GM12878 (cell line): Measurements from ENCODE around the gene UGGT2. TPM values are rescaled to one million over a fixed set of nuclear protein-coding genes. Genes with fewer than 3 reads are reported as not detected.

Source experiments
- ATAC-seq: fragments of 200-7000 bp; cut with Tn5 transposase; 3 replicates; pipeline ENCODE4 v1.9.1; 2020; ENCODE audit warnings: mild to moderate bottlenecking, moderate library complexity
- BruUV-seq: library from RNA; stranded (reverse); fragments of 400-500 nt; replicated peaks from 2 replicates; lab custom pipeline; 2021; lab: Mats Ljungman, UMichigan
- CTCF ChIA-PET: fragments of 300-600 bp; sonication (Branson Sonifier 250); formaldehyde crosslinking; extraction: SDS; loops from one replicate; lab custom pipeline; 2021; ENCODE audit warnings: inconsistent platforms; lab: Yijun Ruan, JAX
- POLR2A ChIA-PET: fragments of 350-600 bp; formaldehyde crosslinking; extraction: SDS; loops from one replicate; lab custom pipeline; 2021; ENCODE audit warnings: inconsistent platforms; lab: Charles Lee
- RAD21 ChIA-PET: fragments of 300-600 bp; sonication (Branson Sonifier 250); formaldehyde crosslinking; loops from one replicate; lab custom pipeline; 2023; ENCODE audit warnings: antibody characterized with exemption; ENCODE audit not compliant: unreplicated experiment; lab: Charles Lee
- SMC1A ChIA-PET: fragments of 300-600 bp; sonication (Branson Sonifier 250); formaldehyde crosslinking; loops from one replicate; lab custom pipeline; 2023; ENCODE audit not compliant: unreplicated experiment, uncharacterized antibody; lab: Charles Lee
- DNase-seq: peaks from one replicate; pipeline ENCODE4 v3.0.0-alpha.2; 2011; ENCODE audit warnings: low read depth, low spot score
- FAIRE-seq: peaks from 3 replicates; lab custom pipeline; 2011; peaks lifted over from hg19 to GRCh38; lab: Jason Lieb, UNC
- H2AFZ ChIP-seq: 2 replicates; pipeline ENCODE4 v1.6.0; 2011; ENCODE audit warnings: low read depth, low read length, control low read depth; ENCODE audit not compliant: control insufficient read depth
- H3K27ac ChIP-seq: 2 replicates; pipeline ENCODE4 v1.5.1; 2011; ENCODE audit warnings: control low read depth; ENCODE audit not compliant: control insufficient read depth, insufficient read depth
- H3K27me3 ChIP-seq, 2 experiments: replicated peaks in 1 of 2; 2 replicates each; pipeline versions ENCODE4 v1.6.0 to v1.6.1; 2011; ENCODE audit warnings: low read length in 1 of 2; ENCODE audit not compliant: control insufficient read depth in 2 of 2, insufficient read depth in 2 of 2
- H3K36me3 ChIP-seq, 2 experiments: 2 replicates each; pipeline ENCODE4 v1.5.1; 2011; ENCODE audit warnings: low read length in 1 of 2; ENCODE audit not compliant: control insufficient read depth in 2 of 2, insufficient read depth in 2 of 2
- H3K4me1 ChIP-seq: 2 replicates; pipeline ENCODE4 v1.6.1; 2011; ENCODE audit warnings: mild to moderate bottlenecking, low read length, moderate library complexity, mixed read lengths; ENCODE audit not compliant: control insufficient read depth, insufficient read depth
- H3K4me2 ChIP-seq: 2 replicates; pipeline ENCODE4 v1.6.0; 2011; ENCODE audit warnings: control low read depth; ENCODE audit not compliant: control insufficient read depth, insufficient read depth
- H3K4me3 ChIP-seq: fragments of 200-600 bp; sonication (generic); 2 replicates; pipeline ENCODE4 v1.5.1; 2016
- H3K79me2 ChIP-seq: 2 replicates; pipeline ENCODE4 v1.6.0; 2011; ENCODE audit warnings: low read length; ENCODE audit not compliant: control insufficient read depth, insufficient read depth
- H3K9ac ChIP-seq: 2 replicates; pipeline ENCODE4 v1.8.0; 2011; ENCODE audit warnings: low read length, control low read depth, mixed read lengths; ENCODE audit not compliant: control insufficient read depth, insufficient read depth
- H3K9me3 ChIP-seq: replicated peaks from 3 replicates; pipeline ENCODE4 v1.5.1; 2011; ENCODE audit warnings: mild to moderate bottlenecking, low read length; ENCODE audit not compliant: control insufficient read depth, insufficient read depth
- H4K20me1 ChIP-seq: 2 replicates; pipeline ENCODE4 v1.6.0; 2011; ENCODE audit not compliant: control insufficient read depth, insufficient read depth
- ASH2L ChIP-seq: fragments of 300-600, 200-600 bp; sonication (generic); IDR thresholded peaks from 2 replicates; pipeline ENCODE4 v1.6.1; 2017; ENCODE audit warnings: low read depth, mild to moderate bottlenecking, borderline replicate concordance
- CEBPZ ChIP-seq: fragments of 150-350 bp; IDR thresholded peaks from 2 replicates; pipeline ENCODE4 v1.6.1; 2016; ENCODE audit warnings: low read depth, low read length
- JUNB ChIP-seq: IDR thresholded peaks from 2 replicates; pipeline ENCODE4 v1.6.1; 2016; ENCODE audit warnings: antibody characterized with exemption, mild to moderate bottlenecking
- KLF5 ChIP-seq: fragments of 450-650 bp; IDR thresholded peaks from 2 replicates; pipeline ENCODE4 v1.6.1; 2014; ENCODE audit warnings: mild to moderate bottlenecking; ENCODE audit not compliant: partially characterized antibody
- NFYB ChIP-seq: IDR thresholded peaks from 2 replicates; pipeline ENCODE4 v1.6.1; 2011; ENCODE audit warnings: low read depth, mild to moderate bottlenecking, low read length, improper control_type of control experiment, moderate library complexity; ENCODE audit not compliant: insufficient read depth
- NR2C1 ChIP-seq: fragments of 450-650 bp; IDR thresholded peaks from 2 replicates; pipeline ENCODE4 v1.6.1; 2017; ENCODE audit warnings: antibody characterized with exemption, mild to moderate bottlenecking, moderate library complexity
- RB1 ChIP-seq: fragments of 450-650 bp; formaldehyde crosslinking; IDR thresholded peaks from 2 replicates; pipeline ENCODE4 v1.6.1; 2017; ENCODE audit warnings: mild to moderate bottlenecking, borderline replicate concordance
- YBX1 ChIP-seq: fragments of 450-650 bp; IDR thresholded peaks from 2 replicates; pipeline ENCODE4 v1.6.1; 2016; ENCODE audit warnings: antibody characterized with exemption
- ZNF687 ChIP-seq: fragments of 450-650 bp; IDR thresholded peaks from 2 replicates; pipeline ENCODE4 v1.6.1; 2017; ENCODE audit warnings: mild to moderate bottlenecking, moderate library complexity
- WGBS: methylation state at CpG from one replicate; pipeline ENCODE4 v1.1.6; 2016; ENCODE audit warnings: low lambda C conversion rate; ENCODE audit not compliant: insufficient replicate concordance, insufficient coverage; ENCODE audit errors: missing lambda C conversion rate; 5-methylcytosine and 5-hydroxymethylcytosine counted together
- in situ Hi-C: fragments of 300-500 bp; cut with MboI; formaldehyde crosslinking; loops from 9 replicates; pipeline ENCODE4 v1.14.3; 2018; ENCODE audit warnings: mixed read lengths
- intact Hi-C: fragments of 100-400 bp; cut with micrococcal nuclease; formaldehyde crosslinking; loops from one replicate; pipeline ENCODE4 v1.14.2; 2022; ENCODE audit not compliant: unreplicated experiment
- polyA plus RNA-seq, 11 experiments: library from polyadenylated mRNA; depleted of rRNA in 4 of 11; unstranded in 6 of 11; stranded (reverse) in 5 of 11; fragments of >200 nt; fragmentation: Nextera tagmentation in 4 of 11; fragmentation: Illumina TruSeq in 1 of 11; extraction: Ambion mirVana in 4 of 11; extraction: Trizol in 1 of 11; gene quantifications; 1 replicate in 1 of 11; 2 replicates in 10 of 11; pipeline versions ENCODE4 v1.2.1 to v1.2.3, GENCODE V29; 2011 to 2016; ENCODE audit warnings: inconsistent platforms in 2 of 11, missing spikeins in 2 of 11, low read depth in 1 of 11
- total RNA-seq, 4 experiments: library from RNA; depleted of rRNA in 3 of 4; stranded (reverse); fragments of >200 nt in 3 of 4; fragmentation: Illumina TruSeq in 1 of 4; extraction: Trizol in 1 of 4; gene quantifications; 2 replicates each; pipeline versions ENCODE4 v1.2.1 to v1.2.3, GENCODE V29; 2013 to 2021
- TF ChIP-seq, protein P1 (sequence below): IDR thresholded peaks from 2 replicates; pipeline ENCODE4 v1.6.1; 2011; ENCODE audit warnings: mild to moderate bottlenecking, low read depth, low read length, moderate library complexity; ENCODE audit not compliant: insufficient replicate concordance

UGGT2 gene
- total and polyA plus RNA-seq, 10 of the 15 experiments (the other 5 are each of a cell fraction or from before 2014, with no cell fraction given), result 4.9 to 29.0 (median 17.3) TPM

DNA sequence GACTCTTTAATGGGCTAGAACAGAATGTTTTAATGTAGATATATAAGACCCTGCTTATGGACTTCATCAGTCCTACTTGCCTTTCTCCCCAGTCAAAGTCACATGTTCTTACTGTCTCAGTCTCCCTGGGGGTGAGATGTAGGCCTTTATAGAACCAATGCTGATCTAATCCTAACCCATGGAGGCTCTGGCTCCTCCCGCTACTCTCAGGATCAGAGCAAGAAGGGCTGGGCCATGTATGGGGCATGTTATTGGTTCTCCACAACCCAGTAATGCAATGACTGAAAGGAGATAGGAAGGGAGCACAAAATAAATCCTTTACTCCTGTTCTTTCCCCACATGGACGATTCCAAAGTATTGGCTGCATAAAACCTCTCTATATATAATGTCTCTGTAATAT, 82.3 kb downstream of the UGGT2 start (continued):
- no peak for TF ChIP-seq NR2C1
- TF ChIP-seq JUNB, result no peak
- TF ChIP-seq YBX1, result no peak
- TF ChIP-seq KLF5, result no peak
- TF ChIP-seq CEBPZ, result no peak
- no peak for TF ChIP-seq ASH2L
- TF ChIP-seq, all 136 proteins: peak for 0

GRCh38 chr13:95968906-95969305, 84.3 kb downstream of the UGGT2 start:
- ChIA-PET RAD21 (no interaction called here), CTCF (no interaction called here), SMC1A (no interaction called here), POLR2A (no interaction called here)
- Histone ChIP-seq H3K36me3 (peaks cover 0 to 5% of the 10 kb centered on the region in 2 experiments; a peak in 1 of 4 replicates), H3K27ac (no peak overlapping the region), H2AFZ (no peak overlapping the region), H3K27me3 (no peaks in the 10 kb centered on the region), H3K79me2 (no peaks in the 10 kb centered on the region), H3K4me1 (no peaks in the 10 kb centered on the region), H3K4me2 (no peak overlapping the region), H3K9me3 (no peaks in the 10 kb centered on the region; the same call in 2 of the 3 replicates), H4K20me1 (no peaks in the 10 kb centered on the region), H3K9ac (no peak overlapping the region), H3K4me3 (no peak overlapping the region)
- no TSS peak for BruUV-seq
- DNase-seq (no peak), FAIRE-seq (no peak), ATAC-seq (no peak)
- intact Hi-C loops, result no loop called here
- 94% methylated on average over 2 of the region's 2 CpGs for WGBS
- in situ Hi-C loops, result no loop called here
- no peak for TF ChIP-seq RB1
- TF ChIP-seq NFYB, result no peak
- no peak for TF ChIP-seq JUNB
- TF ChIP-seq, protein P1, sequence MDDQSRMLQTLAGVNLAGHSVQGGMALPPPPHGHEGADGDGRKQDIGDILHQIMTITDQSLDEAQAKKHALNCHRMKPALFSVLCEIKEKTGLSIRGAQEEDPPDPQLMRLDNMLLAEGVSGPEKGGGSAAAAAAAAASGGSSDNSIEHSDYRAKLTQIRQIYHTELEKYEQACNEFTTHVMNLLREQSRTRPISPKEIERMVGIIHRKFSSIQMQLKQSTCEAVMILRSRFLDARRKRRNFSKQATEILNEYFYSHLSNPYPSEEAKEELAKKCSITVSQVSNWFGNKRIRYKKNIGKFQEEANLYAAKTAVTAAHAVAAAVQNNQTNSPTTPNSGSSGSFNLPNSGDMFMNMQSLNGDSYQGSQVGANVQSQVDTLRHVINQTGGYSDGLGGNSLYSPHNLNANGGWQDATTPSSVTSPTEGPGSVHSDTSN, result no peak
- TF ChIP-seq ZNF687, result no peak
